ENCODE data around the gene CENPB.
"Not testable (repeated sequence)": the region's sequence is repeated elsewhere in the genome, so short reads cannot be mapped to it uniquely, and the experiment has no call there.

Gene CENPB

GRCh38 chr20:3794701-3795420, 8.3 kb upstream of the CENPB start:
- H3K4me3 ChIP-seq (ENCODE audit: low read depth, low read length), result peak overlapping the region; percentile 58
- DNase-seq (ENCODE audit: low read depth), result no peak
- TF ChIP-seq CTCF (IDR thresholded peaks at IDR 0.05; ENCODE audit: low read depth, low read length, missing control alignments), result no peak
- in situ Hi-C loops (cut with HindIII; ENCODE audit: low sequenced_read_pairs), result no loop called here

DNA sequence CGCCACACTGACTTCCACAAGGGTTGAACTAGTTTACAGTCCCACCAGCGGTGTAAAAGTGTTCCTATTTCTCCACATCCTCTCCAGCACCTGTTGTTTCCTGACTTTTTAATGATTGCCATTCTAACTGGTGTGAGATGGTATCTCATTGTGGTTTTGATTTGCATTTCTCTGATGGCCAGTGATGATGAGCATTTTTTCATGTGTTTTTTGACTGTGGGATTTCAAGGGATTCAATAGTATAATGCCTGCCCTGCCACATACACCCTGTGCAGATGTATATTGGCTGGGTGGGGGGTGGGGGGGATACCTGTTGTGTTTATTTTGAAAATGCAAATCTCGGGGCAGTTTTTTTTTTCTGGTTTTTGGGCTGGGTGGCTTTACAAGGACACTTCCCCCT, 7.6 kb upstream of the CENPB start:
- DNase-seq (ENCODE audit: low read depth); H3K4me3 ChIP-seq (ENCODE audit: low read depth, low read length); in situ Hi-C loops (cut with HindIII; ENCODE audit: low sequenced_read_pairs): not testable (repeated sequence)

DNA sequence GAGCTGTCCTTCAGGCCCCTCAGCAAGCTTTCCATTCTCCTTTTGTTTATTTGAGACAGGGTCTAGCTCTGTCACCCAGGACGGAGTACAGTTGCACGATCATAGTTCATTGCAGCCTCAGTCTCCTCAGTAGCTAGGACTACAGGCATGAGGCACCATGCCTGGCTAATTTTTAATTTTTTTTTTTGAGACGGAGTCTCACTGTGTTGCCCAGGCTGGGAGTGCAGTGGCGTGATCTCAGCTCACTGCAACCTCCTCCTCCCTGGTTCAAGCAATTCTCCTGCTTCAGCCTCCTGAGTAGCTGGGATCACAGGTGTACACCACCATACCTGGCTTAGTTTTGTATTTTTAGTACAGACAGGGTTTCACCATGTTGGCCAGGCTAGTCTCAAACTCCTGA, 2.7 kb upstream of the CENPB start:
- in situ Hi-C loops (cut with HindIII; ENCODE audit: low sequenced_read_pairs); H3K4me3 ChIP-seq (ENCODE audit: low read depth, low read length): not testable (repeated sequence)

GRCh38 chr20:3788685-3789155, 2.2 kb upstream of the CENPB start:
- no peak for TF ChIP-seq CTCF (IDR thresholded peaks at IDR 0.05; ENCODE audit: low read depth, low read length, missing control alignments)
- H3K4me3 ChIP-seq (ENCODE audit: low read depth, low read length), result no peak overlapping the region
- in situ Hi-C loops (cut with HindIII; ENCODE audit: low sequenced_read_pairs), result no loop called here
- DNase-seq (ENCODE audit: low read depth), result no peak

More for the DNA sequence above, 2.7 kb upstream of the CENPB start:
- DNase-seq (ENCODE audit: low read depth), result not testable (repeated sequence)

- DNase-seq (ENCODE audit: low read depth), result no peak
- H3K4me3 ChIP-seq (ENCODE audit: low read depth, low read length), result peak overlapping the region; percentile 41
- in situ Hi-C loops (cut with HindIII; ENCODE audit: low sequenced_read_pairs), result no loop called here
- no peak for TF ChIP-seq CTCF (IDR thresholded peaks at IDR 0.05; ENCODE audit: low read depth, low read length, missing control alignments)
These were observed 929 bp upstream of the CENPB start for GRCh38 chr20:3787324-3788014.

DNA sequence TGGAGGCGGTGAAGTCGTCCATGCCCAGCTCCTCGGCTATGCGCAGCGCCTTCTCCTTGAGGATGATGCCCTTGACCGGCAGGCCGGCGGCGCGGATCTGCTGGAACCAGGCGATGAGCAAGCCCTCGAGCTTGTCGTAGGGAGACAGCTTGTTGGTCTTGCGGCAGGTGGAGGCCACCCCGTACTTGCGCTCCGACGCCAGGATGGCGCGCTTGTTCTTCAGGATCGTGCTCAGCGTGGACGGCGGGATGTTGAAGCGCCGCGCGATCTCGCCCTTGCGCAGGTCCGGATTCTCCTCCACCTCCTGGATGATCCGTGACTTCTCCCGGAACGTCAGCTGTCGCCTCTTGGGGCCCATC, 435 bp downstream of the CENPB start:
- no peak for DNase-seq (ENCODE audit: low read depth)
- H3K4me3 ChIP-seq (ENCODE audit: low read depth, low read length), result peak overlapping the region; percentile 47
- in situ Hi-C loops (cut with HindIII; ENCODE audit: low sequenced_read_pairs), result no loop called here
- TF ChIP-seq CTCF (IDR thresholded peaks at IDR 0.05; ENCODE audit: low read depth, low read length, missing control alignments), result no peak

DNA sequence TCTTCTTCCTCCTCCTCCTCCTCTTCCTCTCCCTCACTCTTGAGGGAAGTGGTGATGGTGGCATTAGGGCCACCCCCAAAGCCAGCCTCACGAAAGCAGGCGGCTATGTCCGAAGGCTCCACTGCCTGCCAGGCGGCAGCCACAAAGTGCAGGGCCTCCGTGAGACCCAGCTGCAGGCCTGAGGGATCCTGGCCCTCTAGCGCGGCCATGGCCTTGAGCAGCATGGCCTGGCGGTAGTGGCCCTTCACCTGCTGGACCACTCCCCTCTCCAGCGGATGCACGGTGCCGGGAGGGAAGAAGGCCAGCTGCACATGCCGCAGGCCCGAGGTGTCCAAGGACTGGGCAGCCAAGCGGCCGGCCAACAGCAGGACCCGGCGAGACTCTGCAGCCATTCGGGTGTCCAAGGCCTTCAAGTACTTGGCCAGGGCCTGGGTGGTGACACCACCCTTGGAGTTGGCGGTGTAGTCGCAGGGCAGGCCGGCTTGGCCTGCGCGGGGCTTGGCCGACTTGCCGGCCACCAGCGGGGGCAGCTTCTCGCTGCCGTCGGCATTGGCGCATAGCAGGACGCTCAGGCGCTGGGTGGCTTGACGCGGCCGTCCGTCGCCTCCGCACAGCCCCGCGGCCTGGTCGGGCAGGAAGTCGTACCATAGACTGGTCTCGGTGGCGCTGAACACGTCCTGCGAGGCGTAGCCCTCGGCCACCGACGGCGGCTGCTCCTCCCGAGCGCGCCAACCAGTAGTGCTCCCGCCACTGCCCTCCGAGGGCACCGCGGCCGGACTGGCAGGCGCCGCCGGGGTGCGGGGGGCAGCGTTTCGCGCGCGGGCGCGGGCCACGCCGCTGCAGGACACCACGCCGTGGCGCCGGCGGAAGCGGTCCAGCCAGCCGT, 1.1 kb downstream of the CENPB start:
- no peak for TF ChIP-seq CTCF (IDR thresholded peaks at IDR 0.05; ENCODE audit: low read depth, low read length, missing control alignments)
- in situ Hi-C loops (cut with HindIII; ENCODE audit: low sequenced_read_pairs), result no loop called here
- H3K4me3 ChIP-seq (ENCODE audit: low read depth, low read length), result peak overlapping the region; percentile 47

More for the DNA sequence above, 1.1 kb downstream of the CENPB start:
- DNase-seq (ENCODE audit: low read depth), result no peak

Data from astrocyte of the cerebellum (primary cell).